CD4-positive, alpha-beta T cell (primary cell): ENCODE results near the gene HES5. TPM values are rescaled to one million over a fixed set of nuclear protein-coding genes. Genes with fewer than 3 reads are reported as not detected.

Source experiments
- ATAC-seq: fragments of 200-7000 bp; cut with Tn5 transposase; one replicate; pipeline ENCODE4 v1.10.0; 2022; ENCODE audit warnings: mild to moderate bottlenecking; ENCODE audit not compliant: poor library complexity
- CTCF ChIA-PET: fragments of 350-600 bp; sonication (Branson Sonifier 250); formaldehyde crosslinking; loops from one replicate; lab custom pipeline; 2021; ENCODE audit warnings: antibody characterized with exemption, inconsistent platforms; lab: Charles Lee
- POLR2A ChIA-PET: fragments of 350-600 bp; sonication (Branson Sonifier 250); formaldehyde crosslinking; loops from one replicate; lab custom pipeline; 2021; ENCODE audit warnings: antibody characterized with exemption, inconsistent platforms; lab: Charles Lee
- DNase-seq, 14 experiments: peaks; one replicate each; pipeline ENCODE4 v3.0.0-alpha.2; 2013 to 2020; ENCODE audit warnings: mixed read lengths in 2 of 14
- H3K27ac ChIP-seq, 2 donors: one replicate each; pipeline versions ENCODE4 v1.5.1 to v1.7.0; 2013; ENCODE audit warnings: low read length in 2 of 2, low read depth in 1 of 2, mild to moderate bottlenecking in 1 of 2
- H3K27me3 ChIP-seq, 2 experiments: 1 replicate in 1 of 2; 2 replicates in 1 of 2; pipeline versions ENCODE4 v1.6.1 to v1.7.0; 2013; ENCODE audit warnings: low read length in 2 of 2, control low read depth in 1 of 2, mild to moderate bottlenecking in 1 of 2, moderate library complexity in 1 of 2; ENCODE audit not compliant: insufficient read depth in 2 of 2, control insufficient read depth in 1 of 2
- H3K36me3 ChIP-seq: one replicate; pipeline ENCODE4 v1.6.1; 2013; ENCODE audit warnings: low read length, control low read depth; ENCODE audit not compliant: insufficient read depth
- H3K4me1 ChIP-seq: one replicate; pipeline ENCODE4 v1.6.1; 2013; ENCODE audit warnings: low read length, control low read depth; ENCODE audit not compliant: insufficient read depth
- H3K4me3 ChIP-seq: one replicate; pipeline ENCODE4 v1.5.1; 2013; ENCODE audit warnings: mild to moderate bottlenecking, low read length, moderate library complexity
- H3K9me3 ChIP-seq, 2 experiments: 1 replicate in 1 of 2; 2 replicates in 1 of 2; pipeline versions ENCODE4 v1.6.1 to v1.7.0; 2013; ENCODE audit warnings: low read length in 2 of 2, mild to moderate bottlenecking in 2 of 2, control low read depth in 1 of 2, moderate library complexity in 1 of 2; ENCODE audit not compliant: control insufficient read depth in 1 of 2, insufficient read depth in 1 of 2
- H3K27ac Mint-ChIP-seq: one replicate; pipeline ENCODE4 v1.8.0; 2020; ENCODE audit warnings: mixed read lengths
- H3K27me3 Mint-ChIP-seq: one replicate; pipeline ENCODE4 v1.8.0; 2021; ENCODE audit warnings: mixed read lengths
- H3K36me3 Mint-ChIP-seq: one replicate; pipeline ENCODE4 v1.8.0; 2021; ENCODE audit warnings: low read depth, mixed read lengths
- H3K4me1 Mint-ChIP-seq: one replicate; pipeline ENCODE4 v1.8.0; 2021; ENCODE audit warnings: low read depth, mixed read lengths
- H3K4me3 Mint-ChIP-seq: one replicate; pipeline ENCODE4 v1.8.0; 2020; ENCODE audit warnings: mild to moderate bottlenecking, mixed read lengths
- H3K9me3 Mint-ChIP-seq: one replicate; pipeline ENCODE4 v1.8.0; 2020; ENCODE audit warnings: mixed read lengths
- intact Hi-C, 2 experiments: fragments of 100-400 bp; cut with DNase I in 1 of 2; cut with micrococcal nuclease in 1 of 2; formaldehyde crosslinking; loops; one replicate each; pipeline versions ENCODE4 v1.15.1 to v1.9.0; 2023 to 2025; cut with DNase I, micrococcal nuclease
- total RNA-seq, 174 experiments: library from RNA in 2 of 174; stranded (reverse) in 2 of 174; gene quantifications; one replicate each; pipeline ENCODE4 v1.2.3 and lab custom pipeline; 2021 to 2026
- TF ChIP-seq, protein P1 (sequence below): fragments of 200-600 bp; IDR thresholded peaks from one replicate; pipeline ENCODE4 v1.8.0; 2022; ENCODE audit warnings: antibody characterized with exemption, mild to moderate bottlenecking

Gene HES5
- total RNA-seq, 2 experiments from 2014 or later = not detected

DNA sequence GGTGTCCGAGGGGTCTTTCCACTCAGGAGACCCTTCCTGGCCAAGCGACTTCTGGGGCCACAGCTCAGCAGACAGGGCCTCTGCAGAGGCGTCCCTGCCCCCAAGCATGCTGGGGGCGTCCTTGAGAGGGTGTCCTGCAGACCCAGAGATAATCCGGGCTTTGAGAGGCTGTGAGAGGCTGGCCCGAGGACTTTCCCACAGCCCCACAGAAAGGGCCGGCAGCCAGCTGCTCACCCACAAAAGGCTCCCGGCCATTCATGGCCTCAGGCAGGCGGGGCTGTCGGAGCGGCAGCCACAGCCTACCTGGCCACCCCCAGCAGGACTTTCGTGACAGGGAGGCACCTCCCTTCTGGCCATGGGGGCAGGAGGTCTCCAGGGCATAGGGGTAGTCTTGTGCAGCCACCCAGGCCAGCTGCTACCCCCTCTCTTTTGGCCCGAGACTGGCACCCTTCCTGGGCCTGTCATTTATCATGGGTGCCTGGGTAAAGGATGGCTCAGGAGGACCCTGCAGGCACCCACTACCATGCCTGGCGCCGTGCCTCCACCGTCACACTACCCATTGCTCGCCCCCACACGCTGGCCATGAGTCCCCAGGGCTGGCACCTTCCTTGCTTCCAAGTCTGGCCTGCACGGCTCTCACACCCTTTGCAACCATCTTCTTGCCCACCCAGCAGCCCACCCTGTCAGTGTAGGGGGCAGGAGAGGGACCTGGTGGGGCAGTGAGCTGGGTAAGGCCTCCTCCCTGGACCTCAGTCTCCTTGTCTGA is 15.0 kb upstream of the HES5 start:
- H3K4me3 Mint-ChIP-seq = peak overlapping the region; percentile 68
- TF ChIP-seq, protein P1, sequence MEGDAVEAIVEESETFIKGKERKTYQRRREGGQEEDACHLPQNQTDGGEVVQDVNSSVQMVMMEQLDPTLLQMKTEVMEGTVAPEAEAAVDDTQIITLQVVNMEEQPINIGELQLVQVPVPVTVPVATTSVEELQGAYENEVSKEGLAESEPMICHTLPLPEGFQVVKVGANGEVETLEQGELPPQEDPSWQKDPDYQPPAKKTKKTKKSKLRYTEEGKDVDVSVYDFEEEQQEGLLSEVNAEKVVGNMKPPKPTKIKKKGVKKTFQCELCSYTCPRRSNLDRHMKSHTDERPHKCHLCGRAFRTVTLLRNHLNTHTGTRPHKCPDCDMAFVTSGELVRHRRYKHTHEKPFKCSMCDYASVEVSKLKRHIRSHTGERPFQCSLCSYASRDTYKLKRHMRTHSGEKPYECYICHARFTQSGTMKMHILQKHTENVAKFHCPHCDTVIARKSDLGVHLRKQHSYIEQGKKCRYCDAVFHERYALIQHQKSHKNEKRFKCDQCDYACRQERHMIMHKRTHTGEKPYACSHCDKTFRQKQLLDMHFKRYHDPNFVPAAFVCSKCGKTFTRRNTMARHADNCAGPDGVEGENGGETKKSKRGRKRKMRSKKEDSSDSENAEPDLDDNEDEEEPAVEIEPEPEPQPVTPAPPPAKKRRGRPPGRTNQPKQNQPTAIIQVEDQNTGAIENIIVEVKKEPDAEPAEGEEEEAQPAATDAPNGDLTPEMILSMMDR = no peak
- H3K36me3 Mint-ChIP-seq = peaks cover 5% of the 10 kb centered on the region
- ChIA-PET POLR2A (interaction anchor here (0.9 to 4.9 kb wide), 9 partner anchors 10 to 350 kb away, joined by 3 to 164 read pairs (median 11); partner anchors contain the start of genes FAAP20, HES5, PANK4 and PRXL2B), CTCF (interaction anchor here (1.0 to 5.3 kb wide), 5 partner anchors 15 to 40 kb away, joined by 3 to 37 read pairs (median 4); partner anchors contain the start of genes HES5 and PANK4)
- intact Hi-C loops = loop anchor here in 1 of 2 experiments (10.0 kb wide), 1 partner anchor 410 kb away; no protein-coding TSS in a partner anchor
- H3K4me1 Mint-ChIP-seq = peaks cover 38% of the 10 kb centered on the region
- Histone ChIP-seq H3K4me1 (peaks cover 72% of the 10 kb centered on the region), H3K27me3 (peaks cover 0 to 2% of the 10 kb centered on the region in 2 experiments), H3K9me3 (no peaks in the 10 kb centered on the region), H3K4me3 (no peak overlapping the region), H3K27ac (peak overlapping the region; percentile 64 to 66), H3K36me3 (no peaks in the 10 kb centered on the region)
- H3K27me3 Mint-ChIP-seq = no peaks in the 10 kb centered on the region
- H3K9me3 Mint-ChIP-seq = no peaks in the 10 kb centered on the region
- ATAC-seq (no peak), DNase-seq (peak in 2 of 14 experiments; percentile 39 to 56)
- peak overlapping the region; percentile 99 for H3K27ac Mint-ChIP-seq

DNA sequence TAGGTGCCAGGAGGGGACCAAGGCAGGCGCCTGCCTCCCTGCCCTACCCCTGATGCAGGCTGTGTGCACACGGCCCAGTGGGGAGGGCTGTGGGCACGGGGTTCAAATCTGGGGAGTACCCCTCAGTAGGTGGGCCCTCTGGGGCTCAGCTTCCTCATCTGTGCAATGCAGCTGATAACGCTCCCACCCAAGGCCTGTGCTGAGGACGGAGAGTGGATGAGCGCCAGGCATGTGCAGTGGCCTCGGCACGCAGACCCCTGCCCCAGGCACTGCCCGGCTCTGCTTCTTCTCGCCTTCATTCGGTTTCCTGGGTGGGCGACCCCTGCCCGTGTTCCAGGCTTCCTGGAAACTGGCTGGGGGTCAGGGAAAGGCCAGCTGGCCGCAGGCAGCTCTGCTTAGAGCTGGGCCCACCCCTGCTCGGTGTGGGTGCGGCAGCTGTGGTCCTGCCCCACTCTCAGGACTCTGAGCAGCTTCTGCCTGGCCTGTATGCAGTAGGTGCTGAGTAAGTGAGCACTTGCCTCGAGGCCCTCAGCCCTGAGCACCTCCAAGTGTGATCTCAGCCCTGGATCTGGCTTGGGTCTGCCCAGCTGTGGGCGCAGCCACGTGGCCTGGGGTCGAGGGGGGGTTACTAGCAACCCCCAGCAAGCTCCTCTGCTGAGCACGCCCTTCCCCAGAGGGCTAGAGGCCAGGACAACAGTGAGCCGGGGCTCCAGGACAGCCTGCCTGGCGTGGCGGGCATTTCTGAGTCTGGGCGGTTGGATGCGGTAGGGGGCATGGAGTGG is 14.2 kb upstream of the HES5 start:
- intact Hi-C loops = loop anchor here in 1 of 2 experiments (10.0 kb wide), 1 partner anchor 409 kb away; no protein-coding TSS in a partner anchor
- Mint-ChIP-seq H3K9me3 (no peaks in the 10 kb centered on the region), H3K36me3 (peaks cover 5% of the 10 kb centered on the region), H3K4me1 (peaks cover 38% of the 10 kb centered on the region), H3K4me3 (peak overlapping the region; percentile 68), H3K27me3 (no peaks in the 10 kb centered on the region), H3K27ac (peak overlapping the region; percentile 99)
- H3K36me3 ChIP-seq = no peaks in the 10 kb centered on the region
- no peak overlapping the region for H3K4me3 ChIP-seq
- POLR2A ChIA-PET = interaction anchor here (0.8 to 2.5 kb wide), 4 partner anchors 14 to 229 kb away, joined by 3 to 11 read pairs (median 7); partner anchors contain the start of genes HES5 and PANK4
- TF ChIP-seq, protein P1 = no peak
- H3K27ac ChIP-seq = no peak overlapping the region
- CTCF ChIA-PET = interaction anchor here (1.0 to 5.3 kb wide), 2 partner anchors 17 to 19 kb away, joined by 3 to 37 read pairs; partner anchors contain the start of gene PANK4
- DNase-seq (peak in 2 of 14 experiments; percentile 35 to 52), ATAC-seq (no peak)
- peaks cover 0 to 2% of the 10 kb centered on the region in 2 experiments for H3K27me3 ChIP-seq
- H3K9me3 ChIP-seq = no peaks in the 10 kb centered on the region
- H3K4me1 ChIP-seq = peaks cover 64% of the 10 kb centered on the region

DNA sequence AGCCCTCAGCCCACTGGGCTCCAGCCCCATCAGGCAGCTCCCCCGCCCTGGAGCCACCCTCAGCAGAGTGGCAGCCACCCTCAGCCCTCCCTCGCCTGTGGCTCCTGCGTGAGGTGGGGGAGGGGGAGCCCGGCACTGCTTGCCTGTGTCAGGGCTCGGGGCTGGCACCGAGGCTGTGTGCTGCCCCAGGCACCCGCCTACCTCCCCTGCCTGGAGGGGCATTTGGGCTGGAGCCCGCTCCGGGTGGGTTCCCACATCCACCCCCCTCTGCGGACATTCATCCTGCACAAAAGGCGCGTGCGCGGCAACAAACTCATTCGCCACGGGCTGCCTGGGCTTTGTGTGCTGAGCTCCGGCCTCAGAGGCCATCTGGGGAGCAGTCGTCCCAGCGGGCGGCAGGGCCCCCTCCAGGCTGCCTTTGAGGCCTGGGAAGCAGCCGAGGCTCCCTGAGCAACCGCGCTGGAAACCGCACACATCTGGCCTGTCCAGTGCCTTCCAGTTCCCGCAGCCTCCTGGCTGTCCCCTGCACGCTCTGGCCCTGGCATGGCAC is 13.6 kb upstream of the HES5 start:
- H3K27ac ChIP-seq = no peak overlapping the region
- DNase-seq (peak; percentile 45 to 78 (median 53)), ATAC-seq (peak; percentile 21)
- H3K4me1 ChIP-seq = peaks cover 58% of the 10 kb centered on the region
- intact Hi-C loops = loop anchor here in 1 of 2 experiments (10.0 kb wide), 1 partner anchor 409 kb away; no protein-coding TSS in a partner anchor
- peaks cover 0 to 2% of the 10 kb centered on the region in 2 experiments for H3K27me3 ChIP-seq
- Mint-ChIP-seq H3K4me3 (no peak overlapping the region), H3K27me3 (no peaks in the 10 kb centered on the region), H3K27ac (no peak overlapping the region), H3K36me3 (peaks cover 5% of the 10 kb centered on the region), H3K9me3 (no peaks in the 10 kb centered on the region), H3K4me1 (peaks cover 32% of the 10 kb centered on the region)
- ChIA-PET CTCF (no interaction called here), POLR2A (interaction anchor here (0.6 to 2.7 kb wide), 7 partner anchors 13 to 229 kb away, joined by 3 to 11 read pairs (median 3); partner anchors contain the start of genes HES5, PANK4 and PEX10)
- TF ChIP-seq, protein P1 = no peak
- no peak overlapping the region for H3K4me3 ChIP-seq
- H3K9me3 ChIP-seq = no peaks in the 10 kb centered on the region
- H3K36me3 ChIP-seq = no peaks in the 10 kb centered on the region
